GM19372 (cell line): ENCODE results near the gene FAM53A.

ENCODE experiments used
- ATAC-seq: cut with Tn5 transposase; IDR thresholded peaks from one replicate; pipeline ENCODE4 v1.9.1; 2021; ENCODE audit warnings: mild to moderate bottlenecking, low read depth, moderate library complexity; ENCODE audit not compliant: unreplicated experiment

The FAM53A gene

DNA sequence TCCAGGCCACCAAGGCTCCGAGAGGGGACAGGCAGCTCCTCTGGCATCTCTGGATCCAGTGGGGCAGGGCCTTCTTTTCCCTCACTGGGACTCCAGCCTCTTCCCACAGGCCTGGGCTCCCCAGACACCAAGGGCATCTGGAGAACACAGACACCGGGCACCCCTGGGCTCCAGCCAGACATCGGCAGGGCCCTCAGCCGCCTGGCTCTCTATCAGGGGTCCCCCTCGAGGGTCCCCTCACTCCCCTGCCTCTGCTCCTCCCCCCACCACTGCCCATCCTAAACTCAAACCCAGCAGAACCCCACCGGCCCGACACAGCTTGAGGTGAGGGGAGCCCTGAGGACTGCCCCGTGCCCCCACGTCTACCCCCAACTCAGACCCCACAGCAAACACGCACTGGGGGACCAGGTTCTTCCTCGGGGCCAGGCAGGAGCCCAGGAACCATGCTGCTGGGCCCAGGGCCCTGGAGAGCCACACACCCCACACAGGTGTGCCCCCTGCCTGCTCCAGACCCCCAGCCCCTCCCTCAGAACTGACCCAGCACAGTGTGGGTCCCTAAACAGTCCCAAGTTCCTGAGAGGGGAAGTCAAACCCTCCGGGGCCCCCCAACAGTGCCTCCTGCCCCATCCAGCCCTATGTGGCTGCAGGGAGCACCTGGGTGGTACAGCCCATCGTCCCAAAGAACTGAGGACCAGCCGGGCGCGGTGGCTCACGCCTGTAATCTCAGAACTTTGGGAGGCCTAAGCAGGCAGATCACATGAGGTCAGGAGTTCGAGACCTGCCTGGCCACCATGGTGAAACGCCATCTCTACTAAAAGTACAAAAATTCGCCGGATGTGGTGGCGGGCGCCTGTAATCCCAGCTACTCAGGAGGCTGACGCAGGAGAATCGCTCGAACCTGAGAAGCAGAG is 86.8 kb downstream of the FAM53A start:
- no peak for ATAC-seq

DNA sequence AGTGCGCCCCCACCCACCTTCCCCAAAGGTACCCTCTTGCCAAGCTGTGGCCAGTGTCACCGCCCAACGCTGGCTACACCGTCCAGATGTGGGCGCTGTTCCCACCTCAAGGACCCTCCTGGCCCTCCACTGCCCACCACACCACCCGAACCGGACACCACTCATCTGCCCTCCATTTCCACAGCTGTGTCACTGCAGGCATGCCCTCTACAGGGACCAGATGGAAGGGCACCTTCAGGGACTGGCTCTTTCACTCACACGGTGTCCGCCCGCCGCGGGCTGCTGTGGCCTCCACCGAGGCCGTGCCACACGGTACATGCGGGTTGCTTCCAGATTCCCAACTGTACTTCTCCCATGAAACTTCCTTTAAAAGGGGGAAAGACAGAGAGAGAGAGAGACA is 87.7 kb downstream of the FAM53A start:
- ATAC-seq: no peak

DNA sequence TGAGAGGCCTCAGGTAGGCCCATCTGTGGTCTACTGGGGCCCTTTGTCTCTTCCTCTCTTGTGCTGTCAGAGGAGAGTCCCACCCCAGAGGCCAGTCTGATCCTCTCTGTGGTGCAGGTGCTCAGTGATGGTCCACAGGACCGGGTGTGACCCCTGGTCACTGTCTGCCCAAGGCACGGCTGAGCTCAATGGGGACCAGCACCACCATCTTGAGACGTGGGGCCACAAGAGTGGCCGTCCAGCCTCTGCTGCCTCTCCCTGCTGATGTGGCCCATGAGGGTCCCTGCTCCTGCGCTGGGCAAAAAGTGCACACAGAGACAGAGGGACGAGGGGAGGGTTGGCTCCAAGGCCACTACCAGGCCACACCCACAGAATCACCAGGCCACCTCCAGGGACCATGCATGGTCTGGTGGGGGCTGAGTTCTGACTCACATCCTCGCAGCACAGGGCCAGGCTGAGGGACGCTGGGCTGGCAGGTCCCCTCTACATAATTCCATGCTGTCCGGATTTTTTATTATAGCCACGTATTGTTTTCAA is 88.3 kb downstream of the FAM53A start:
- ATAC-seq: no peak

DNA sequence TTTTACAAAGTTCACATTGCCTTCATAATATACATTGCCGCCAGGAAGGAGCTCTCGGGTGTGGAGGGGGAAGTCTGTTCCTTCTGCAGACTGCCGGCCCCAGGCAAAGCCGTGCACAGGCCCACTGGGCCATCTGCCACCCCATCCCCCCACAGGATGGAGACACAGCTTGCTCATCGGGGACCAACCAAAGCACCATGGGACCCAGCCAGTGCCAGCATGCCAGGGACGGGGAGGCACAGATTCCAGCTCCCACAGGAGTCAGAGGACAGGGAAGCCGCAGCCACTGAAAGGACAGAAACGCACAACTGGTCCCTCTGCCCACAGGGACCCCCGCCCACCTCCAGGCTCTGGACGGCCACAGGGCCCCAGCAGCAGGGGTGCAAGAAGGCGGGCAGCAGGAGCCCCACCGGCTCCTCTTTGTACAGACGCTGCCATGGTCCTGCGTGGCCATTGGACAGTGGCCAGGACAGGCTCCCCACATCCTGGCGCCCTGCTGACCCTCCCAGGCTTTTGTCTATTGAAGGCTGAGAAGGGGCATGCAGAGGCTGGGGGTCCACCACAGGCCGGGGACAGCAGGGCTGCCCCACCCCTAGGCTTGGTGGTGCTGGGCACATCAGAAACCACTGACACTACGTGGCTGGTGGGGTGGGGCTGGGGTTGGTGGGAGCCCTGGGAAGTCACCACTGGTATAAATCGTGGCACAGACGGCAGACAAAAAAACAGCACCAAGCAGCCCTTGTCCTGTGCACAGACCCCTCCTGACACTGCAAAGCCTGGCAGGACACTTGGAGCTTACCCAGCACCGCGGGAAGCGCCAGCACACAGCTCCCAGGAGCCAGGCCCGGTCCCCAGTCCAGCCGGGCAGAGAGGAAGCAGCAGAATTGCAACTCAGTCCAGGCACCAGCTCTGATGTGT is 89.0 kb downstream of the FAM53A start:
- no peak for ATAC-seq

DNA sequence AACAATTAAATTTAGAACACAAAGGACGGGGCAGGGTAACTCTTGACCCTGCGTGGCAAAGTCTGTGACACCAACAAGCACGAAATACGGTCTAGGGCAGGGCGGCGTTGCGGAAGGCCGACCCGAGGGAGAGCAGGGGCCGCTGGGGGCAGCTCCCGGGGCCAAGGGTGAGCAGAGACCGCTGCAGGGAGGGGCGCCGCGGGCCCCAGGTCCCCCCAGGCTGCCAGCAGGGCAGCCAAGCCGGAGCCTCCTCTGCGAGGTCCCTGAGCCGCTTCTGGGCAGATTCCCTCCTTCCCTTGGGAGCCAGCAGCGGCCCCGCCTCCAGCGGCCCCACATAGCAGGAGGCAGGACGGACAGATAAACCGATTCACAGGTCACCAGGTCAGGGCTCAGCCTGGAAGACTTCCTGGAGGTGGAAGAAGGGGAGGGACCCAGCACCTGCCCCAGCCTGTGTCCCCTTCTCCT is 90.2 kb downstream of the FAM53A start:
- no peak for ATAC-seq

DNA sequence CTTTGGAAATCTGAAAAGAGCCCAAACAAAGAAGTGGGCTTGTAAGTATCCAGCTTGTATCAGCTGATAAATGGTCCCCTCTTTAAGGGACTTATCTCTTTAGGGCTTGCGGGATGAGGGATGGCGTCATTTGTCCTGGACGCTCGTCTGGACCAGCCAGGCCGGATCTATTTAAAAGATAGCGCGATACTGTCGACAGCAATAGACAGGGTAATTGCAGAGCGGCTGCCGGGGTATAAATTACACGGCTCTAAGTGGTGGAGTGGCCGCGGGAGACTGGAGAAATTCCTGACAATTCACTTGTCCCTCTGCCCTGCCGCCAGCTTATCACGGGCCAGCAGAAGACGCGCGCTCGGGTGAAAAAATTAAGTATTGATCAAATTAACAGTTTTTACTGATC is 90.7 kb downstream of the FAM53A start:
- ATAC-seq: no peak

DNA sequence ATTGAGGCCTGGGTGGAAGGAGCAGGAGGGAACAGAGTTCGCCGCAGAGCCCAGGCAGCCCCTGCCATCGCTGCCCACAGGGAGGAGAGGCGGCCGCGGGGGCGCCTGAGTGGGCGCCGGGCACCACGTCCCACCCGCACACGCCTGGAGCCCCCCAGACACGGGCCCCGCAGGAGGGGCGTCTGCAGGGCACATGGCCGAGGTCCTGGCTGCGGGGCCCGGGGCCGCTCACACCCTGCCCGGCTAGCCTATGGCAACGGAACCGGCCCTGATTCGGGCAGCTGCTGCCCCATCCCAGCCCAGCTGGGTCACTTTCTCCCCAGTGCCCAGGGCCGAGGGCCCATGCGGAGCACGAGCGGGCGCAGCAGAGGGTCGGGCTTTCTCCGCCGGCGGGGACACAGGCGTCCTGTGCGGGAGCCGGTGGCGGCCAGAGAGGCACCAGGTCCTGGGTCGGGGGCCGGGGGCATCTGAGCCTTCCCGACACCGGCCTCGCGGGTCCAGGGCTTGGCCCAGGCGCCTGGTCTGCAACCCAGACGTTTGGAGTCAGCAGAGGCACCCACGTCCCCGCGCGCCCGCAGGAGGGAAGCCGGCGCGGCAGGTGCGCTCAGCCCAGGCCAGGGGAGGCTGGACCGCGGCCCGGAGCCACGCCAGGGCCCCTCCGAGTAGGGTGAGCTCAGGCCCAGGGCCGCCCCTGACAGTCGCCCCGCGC is 91.2 kb downstream of the FAM53A start:
- no peak for ATAC-seq

DNA sequence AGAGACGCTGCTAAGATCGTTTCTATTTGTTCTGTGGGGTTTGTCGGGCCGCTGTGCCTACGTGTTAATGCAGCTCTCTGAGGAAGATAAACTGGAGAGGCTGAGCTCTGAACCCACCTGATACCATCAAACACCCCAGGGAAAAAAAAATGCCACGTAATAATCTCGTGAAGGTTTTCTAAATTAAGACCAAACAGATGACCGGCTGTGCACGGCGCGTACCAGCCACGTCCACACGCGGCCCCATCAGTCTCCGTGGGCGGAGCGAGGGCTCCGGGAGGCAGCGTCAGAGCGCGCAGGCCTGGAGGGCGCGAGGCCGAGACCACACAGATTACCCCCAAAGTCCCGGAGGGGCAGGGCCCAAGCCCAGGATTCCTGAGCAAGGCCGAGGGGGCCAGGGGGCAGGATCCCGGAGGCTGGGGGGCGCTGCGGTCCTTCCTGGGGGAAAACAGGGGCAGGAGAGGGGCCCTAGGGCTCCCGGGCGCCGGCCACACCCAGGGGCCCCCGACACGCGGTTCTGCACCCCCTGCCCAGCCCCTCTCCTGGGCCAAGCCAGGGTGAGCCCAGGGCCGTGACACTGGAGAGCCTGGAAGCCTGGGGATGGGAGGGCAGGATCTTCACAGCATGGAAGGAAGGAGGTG is 91.9 kb downstream of the FAM53A start:
- ATAC-seq: no peak

DNA sequence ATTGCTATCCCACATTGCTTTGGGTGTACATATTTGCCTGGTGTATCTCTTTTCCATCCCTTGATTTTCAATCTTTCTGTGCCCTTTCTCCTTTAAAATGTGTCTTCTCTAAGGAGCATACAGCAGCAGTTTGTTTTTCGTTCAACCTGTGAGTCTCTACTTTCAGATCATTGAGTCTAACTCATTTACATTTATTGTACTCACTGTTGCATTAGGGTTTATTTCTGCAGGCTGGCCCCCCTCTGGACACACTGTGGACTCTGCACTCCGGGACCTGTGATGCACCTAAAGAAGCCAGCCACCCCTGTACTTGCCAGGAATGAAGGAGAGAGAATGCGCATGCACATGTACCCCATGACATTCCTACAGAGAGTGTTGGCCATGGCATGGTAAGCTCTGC is 93.0 kb downstream of the FAM53A start:
- ATAC-seq: no peak

DNA sequence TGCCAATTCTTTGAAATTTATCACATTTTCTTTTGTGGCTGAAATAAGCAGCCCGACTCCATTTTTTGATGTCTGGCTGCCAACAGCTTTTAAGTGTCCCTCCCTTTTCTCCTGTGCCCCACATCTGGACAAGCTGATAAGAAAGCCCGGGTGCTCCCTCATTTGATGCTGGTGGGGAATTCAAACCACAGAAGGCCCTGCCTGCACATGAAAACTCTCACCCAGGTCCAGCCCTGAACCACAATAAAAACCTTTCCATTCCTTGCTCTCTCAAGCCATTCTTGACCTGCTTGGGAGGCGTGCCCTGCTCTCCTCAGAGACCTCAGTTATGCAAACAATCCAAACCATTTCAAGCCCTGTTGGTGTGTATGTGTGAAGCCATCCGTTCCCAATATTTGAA is 93.9 kb downstream of the FAM53A start:
- no peak for ATAC-seq
